Measurements from ENCODE around the gene ERICH2. TPM values are rescaled to one million over a fixed set of nuclear protein-coding genes. Genes with fewer than 3 reads are reported as not detected.

Gene ERICH2
- total and polyA plus RNA-seq, 4 donors: 1.1 to 5.0 (median 3.4) TPM

GRCh38 chr2:170815311-170815710, 45.1 kb downstream of the ERICH2 start:
- Histone ChIP-seq H3K4me3 (ENCODE audit: low read depth, low read length) (peak overlapping the region; percentile 39), H3K27ac (ENCODE audit: low read depth, low read length) (no peak overlapping the region)

GRCh38 chr2:170815746-170816503, 45.7 kb downstream of the ERICH2 start:
- H3K27ac ChIP-seq (ENCODE audit: low read depth, low read length): peak overlapping the region; percentile 27
- under 1% methylated on average over 39 of the region's 52 CpGs for WGBS (ENCODE audit: insufficient coverage)
- peaks cover 81% of the 10 kb centered on the region for H3K27me3 ChIP-seq (ENCODE audit: control insufficient read depth, insufficient read depth, low read length)
- DNase-seq (ENCODE audit: low read depth in 4 of 6, low spot score in 6 of 6): peak in 2 of 6 donors; percentile 95 to 96
- H3K36me3 ChIP-seq (ENCODE audit: control insufficient read depth, insufficient read depth, low read length): no peaks in the 10 kb centered on the region
- no peaks in the 10 kb centered on the region for H3K9me3 ChIP-seq (ENCODE audit: control insufficient read depth, insufficient read depth, low read length)
- H3K4me3 ChIP-seq (ENCODE audit: low read depth, low read length): peak overlapping the region; percentile 39
- H3K4me1 ChIP-seq (ENCODE audit: control insufficient read depth, insufficient read depth, low read length): peaks cover 61% of the 10 kb centered on the region

More at GRCh38 chr2:170815311-170815710, 45.1 kb downstream of the ERICH2 start:
- 5% methylated on average over 6 of the region's 19 CpGs for WGBS (ENCODE audit: insufficient coverage)
- peaks cover 59% of the 10 kb centered on the region for H3K4me1 ChIP-seq (ENCODE audit: control insufficient read depth, insufficient read depth, low read length)
- H3K27me3 ChIP-seq (ENCODE audit: control insufficient read depth, insufficient read depth, low read length): peaks cover 75% of the 10 kb centered on the region
- no peak for DNase-seq (ENCODE audit: low read depth in 4 of 6, low spot score in 6 of 6)
- H3K9me3 ChIP-seq (ENCODE audit: control insufficient read depth, insufficient read depth, low read length): no peaks in the 10 kb centered on the region
- no peaks in the 10 kb centered on the region for H3K36me3 ChIP-seq (ENCODE audit: control insufficient read depth, insufficient read depth, low read length)

- DNase-seq (ENCODE audit: low read depth in 4 of 6, low spot score in 6 of 6): peak in 2 of 6 donors; percentile 77 to 84
- Histone ChIP-seq H3K4me1 (ENCODE audit: control insufficient read depth, insufficient read depth, low read length) (peaks cover 68% of the 10 kb centered on the region), H3K9me3 (ENCODE audit: control insufficient read depth, insufficient read depth, low read length) (no peaks in the 10 kb centered on the region), H3K4me3 (ENCODE audit: low read depth, low read length) (peak within 1 kb of the TSS; percentile 39), H3K27me3 (ENCODE audit: control insufficient read depth, insufficient read depth, low read length) (peaks cover 88% of the 10 kb centered on the region), H3K27ac (ENCODE audit: low read depth, low read length) (peak within 1 kb of the TSS; percentile 27), H3K36me3 (ENCODE audit: control insufficient read depth, insufficient read depth, low read length) (no peaks in the 10 kb centered on the region)
- 0% methylated on average over 44 of the region's 49 CpGs for WGBS (ENCODE audit: insufficient coverage)
These were observed 46.4 kb downstream of the ERICH2 start, which contains the start of gene GAD1 for GRCh38 chr2:170816504-170817092. Gene GAD1 (plus strand): TSS chr2:170816887. CDS start chr2:170818592, 1,705 bp downstream.

- WGBS (ENCODE audit: insufficient coverage): under 1% methylated on average over 61 of the region's 69 CpGs
- no peak overlapping the region for H3K27ac ChIP-seq (ENCODE audit: low read depth, low read length)
- peaks cover 96% of the 10 kb centered on the region for H3K27me3 ChIP-seq (ENCODE audit: control insufficient read depth, insufficient read depth, low read length)
- DNase-seq (ENCODE audit: low read depth in 4 of 6, low spot score in 6 of 6): peak in 2 of 6 donors; percentile 62 to 70
- H3K9me3 ChIP-seq (ENCODE audit: control insufficient read depth, insufficient read depth, low read length): no peaks in the 10 kb centered on the region
- peaks cover 76% of the 10 kb centered on the region for H3K4me1 ChIP-seq (ENCODE audit: control insufficient read depth, insufficient read depth, low read length)
- H3K36me3 ChIP-seq (ENCODE audit: control insufficient read depth, insufficient read depth, low read length): peaks cover 4% of the 10 kb centered on the region
- H3K4me3 ChIP-seq (ENCODE audit: low read depth, low read length): peak overlapping the region; percentile 39
These were observed 47.2 kb downstream of the ERICH2 start for GRCh38 chr2:170817093-170818035.

GRCh38 chr2:170818036-170818751, 48.0 kb downstream of the ERICH2 start:
- peak in 2 of 6 donors; percentile 40 to 58 for DNase-seq (ENCODE audit: low read depth in 4 of 6, low spot score in 6 of 6)
- H3K27me3 ChIP-seq (ENCODE audit: control insufficient read depth, insufficient read depth, low read length): peaks cover 100% of the 10 kb centered on the region
- H3K36me3 ChIP-seq (ENCODE audit: control insufficient read depth, insufficient read depth, low read length): peaks cover 6% of the 10 kb centered on the region
- peak overlapping the region; percentile 39 for H3K4me3 ChIP-seq (ENCODE audit: low read depth, low read length)
- H3K4me1 ChIP-seq (ENCODE audit: control insufficient read depth, insufficient read depth, low read length): peaks cover 84% of the 10 kb centered on the region
- H3K27ac ChIP-seq (ENCODE audit: low read depth, low read length): no peak overlapping the region
- H3K9me3 ChIP-seq (ENCODE audit: control insufficient read depth, insufficient read depth, low read length): no peaks in the 10 kb centered on the region
- under 1% methylated on average over 45 of the region's 60 CpGs for WGBS (ENCODE audit: insufficient coverage)

- Histone ChIP-seq H3K36me3 (ENCODE audit: control insufficient read depth, insufficient read depth, low read length) (peaks cover 7% of the 10 kb centered on the region), H3K27me3 (ENCODE audit: control insufficient read depth, insufficient read depth, low read length) (peaks cover 99% of the 10 kb centered on the region), H3K4me3 (ENCODE audit: low read depth, low read length) (peak overlapping the region; percentile 39), H3K4me1 (ENCODE audit: control insufficient read depth, insufficient read depth, low read length) (peaks cover 84% of the 10 kb centered on the region), H3K9me3 (ENCODE audit: control insufficient read depth, insufficient read depth, low read length) (no peaks in the 10 kb centered on the region), H3K27ac (ENCODE audit: low read depth, low read length) (no peak overlapping the region)
- peak in 2 of 6 donors; percentile 49 to 58 for DNase-seq (ENCODE audit: low read depth in 4 of 6, low spot score in 6 of 6)
- under 1% methylated on average over 22 of the region's 30 CpGs for WGBS (ENCODE audit: insufficient coverage)
These were observed 48.7 kb downstream of the ERICH2 start for GRCh38 chr2:170818752-170819470.

- Histone ChIP-seq H3K36me3 (ENCODE audit: control insufficient read depth, insufficient read depth, low read length) (peaks cover 7% of the 10 kb centered on the region), H3K9me3 (ENCODE audit: control insufficient read depth, insufficient read depth, low read length) (no peaks in the 10 kb centered on the region), H3K4me1 (ENCODE audit: control insufficient read depth, insufficient read depth, low read length) (peaks cover 85% of the 10 kb centered on the region), H3K4me3 (ENCODE audit: low read depth, low read length) (no peak overlapping the region), H3K27me3 (ENCODE audit: control insufficient read depth, insufficient read depth, low read length) (peaks cover 93% of the 10 kb centered on the region), H3K27ac (ENCODE audit: low read depth, low read length) (no peak overlapping the region)
- whole genome bisulfite sequencing (ENCODE audit: insufficient coverage): 9% methylated on average over 37 of the region's 45 CpGs
- DNase-seq (ENCODE audit: low read depth in 4 of 6, low spot score in 6 of 6): peak in 2 of 6 donors; percentile 54 to 69
These were observed 49.8 kb downstream of the ERICH2 start for GRCh38 chr2:170819680-170820664.
